Upper lobe of right lung (tissue), 1 donor: ENCODE data around the gene CYB561D2. TPM values are rescaled to one million over a fixed set of nuclear protein-coding genes. Genes with fewer than 3 reads are reported as not detected.

Experiments used
- ATAC-seq: fragments of 200-7000 bp; cut with Tn5 transposase; one replicate; pipeline ENCODE4 v1.9.1; 2020; ENCODE audit warnings: mild to moderate bottlenecking, moderate library complexity
- DNase-seq: peaks from one replicate; pipeline ENCODE4 v3.0.0-alpha.2; 2020
- H3K27ac ChIP-seq: fragments of 200-600 bp; one replicate; pipeline ENCODE4 v1.8.0; 2022
- H3K27me3 ChIP-seq: fragments of 200-600 bp; one replicate; pipeline ENCODE4 v1.8.0; 2022; ENCODE audit warnings: mild to moderate bottlenecking
- H3K36me3 ChIP-seq: fragments of 200-600 bp; one replicate; pipeline ENCODE4 v1.8.0; 2022
- H3K4me1 ChIP-seq: fragments of 200-600 bp; one replicate; pipeline ENCODE4 v1.8.0; 2022
- H3K4me3 ChIP-seq: fragments of 200-600 bp; one replicate; pipeline ENCODE4 v1.8.0; 2022; ENCODE audit warnings: mild to moderate bottlenecking
- H3K9me3 ChIP-seq: fragments of 200-600 bp; one replicate; pipeline ENCODE4 v1.8.0; 2022
- CTCF ChIP-seq: fragments of 200-600 bp; IDR thresholded peaks from one replicate; pipeline ENCODE4 v1.8.0; 2022; ENCODE audit warnings: antibody characterized with exemption
- intact Hi-C: fragments of 100-400 bp; cut with DNase I; formaldehyde crosslinking; loops from one replicate; pipeline ENCODE4 v1.11.0; 2022
- total RNA-seq: library from RNA; stranded (reverse); fragmentation: NEBNext Ultra II Directional; extraction: Animal tissue kit (Norgen Biotek cat#: 25700); gene quantifications from one replicate; pipeline ENCODE4 v1.2.1, GENCODE V29; 2021
- donor health status: DM: no; HTN: yes; CAD: no; lungs with severe emphysema.

Gene CYB561D2
- total RNA-seq, 1 donor from 2014 or later = 23.9 TPM

DNA sequence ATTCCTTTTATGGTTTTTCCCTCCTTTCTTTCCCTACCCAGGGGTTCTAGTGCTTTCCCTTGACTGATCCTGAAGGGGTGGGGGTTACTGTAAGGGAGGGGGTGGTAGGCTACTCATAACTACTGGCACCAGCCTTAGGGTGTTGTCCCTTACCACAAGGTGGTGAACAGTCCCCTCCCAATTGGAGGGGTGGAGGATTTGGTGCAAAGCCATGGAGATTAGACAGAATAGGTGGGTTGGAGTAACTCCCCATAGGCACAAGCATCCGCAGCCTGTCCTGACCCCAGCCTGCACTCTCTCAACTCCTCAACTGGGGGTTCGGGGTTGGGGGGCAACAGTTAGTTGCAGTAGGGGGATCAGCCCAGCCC lies 25.6 kb upstream of the CYB561D2 start:
- ATAC-seq = no peak
- no peak for DNase-seq
- H3K4me3 ChIP-seq = no peak overlapping the region
- no peak for TF ChIP-seq CTCF
- intact Hi-C loops = no loop called here
- peaks cover 48% of the 10 kb centered on the region for H3K4me1 ChIP-seq
- H3K27ac ChIP-seq = peak overlapping the region; percentile 98
- H3K36me3 ChIP-seq = peaks cover 24% of the 10 kb centered on the region
- H3K9me3 ChIP-seq = no peaks in the 10 kb centered on the region
- H3K27me3 ChIP-seq = no peaks in the 10 kb centered on the region

DNA sequence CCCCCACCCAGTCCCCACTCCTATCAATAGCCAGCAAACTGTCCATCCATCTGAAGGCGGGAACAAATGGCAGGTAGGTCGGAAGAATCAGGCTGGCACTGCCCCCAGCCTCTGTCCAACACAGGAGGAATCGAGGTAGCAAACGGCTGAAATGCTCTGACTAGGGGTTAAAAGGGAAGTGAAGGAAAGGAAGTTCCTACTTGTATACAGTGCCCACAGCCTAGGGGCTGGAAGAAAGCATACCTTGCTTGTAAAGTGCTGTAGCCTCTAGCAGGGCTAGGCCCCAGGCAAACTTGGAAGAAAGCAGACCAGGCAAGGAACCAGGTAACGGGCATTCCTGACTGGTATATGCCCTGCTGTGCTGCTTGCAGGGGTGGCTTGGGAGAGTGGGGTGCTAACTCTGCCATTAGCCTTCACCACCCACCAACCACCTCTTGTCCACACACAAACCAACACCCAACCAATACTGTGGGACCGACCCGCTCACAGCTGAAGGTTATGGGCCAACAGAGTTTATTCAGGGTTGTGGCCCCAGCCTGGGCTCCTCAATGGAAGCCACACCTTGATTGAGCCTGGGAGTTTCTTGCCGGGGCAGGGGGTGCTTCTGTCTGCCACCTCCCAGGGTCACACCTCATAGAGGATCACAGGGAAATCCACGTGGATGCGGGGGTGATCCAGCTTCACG lies 25.0 kb upstream of the CYB561D2 start:
- intact Hi-C loops = no loop called here
- Histone ChIP-seq H3K4me3 (no peak overlapping the region), H3K9me3 (no peaks in the 10 kb centered on the region), H3K36me3 (peaks cover 30% of the 10 kb centered on the region), H3K27me3 (no peaks in the 10 kb centered on the region), H3K4me1 (peaks cover 43% of the 10 kb centered on the region), H3K27ac (no peak overlapping the region)
- DNase-seq (no peak), ATAC-seq (no peak)
- TF ChIP-seq CTCF = no peak

GRCh38 chr3:50326182-50326541 lies 24.5 kb upstream of the CYB561D2 start:
- no peak for ATAC-seq
- Histone ChIP-seq H3K27ac (no peak overlapping the region), H3K9me3 (no peaks in the 10 kb centered on the region), H3K4me1 (peaks cover 43% of the 10 kb centered on the region), H3K4me3 (no peak overlapping the region), H3K36me3 (peaks cover 35% of the 10 kb centered on the region), H3K27me3 (no peaks in the 10 kb centered on the region)
- intact Hi-C loops = no loop called here
- DNase-seq = no peak
- TF ChIP-seq CTCF = no peak

GRCh38 chr3:50327129-50327528 lies 23.5 kb upstream of the CYB561D2 start:
- peak overlapping the region; percentile 89 for H3K27ac ChIP-seq
- TF ChIP-seq CTCF = no peak
- peaks cover 40% of the 10 kb centered on the region for H3K4me1 ChIP-seq
- intact Hi-C loops = no loop called here
- no peaks in the 10 kb centered on the region for H3K27me3 ChIP-seq
- H3K9me3 ChIP-seq = no peaks in the 10 kb centered on the region
- DNase-seq (no peak), ATAC-seq (no peak)
- peaks cover 42% of the 10 kb centered on the region for H3K36me3 ChIP-seq
- peak overlapping the region; percentile 99 for H3K4me3 ChIP-seq

DNA sequence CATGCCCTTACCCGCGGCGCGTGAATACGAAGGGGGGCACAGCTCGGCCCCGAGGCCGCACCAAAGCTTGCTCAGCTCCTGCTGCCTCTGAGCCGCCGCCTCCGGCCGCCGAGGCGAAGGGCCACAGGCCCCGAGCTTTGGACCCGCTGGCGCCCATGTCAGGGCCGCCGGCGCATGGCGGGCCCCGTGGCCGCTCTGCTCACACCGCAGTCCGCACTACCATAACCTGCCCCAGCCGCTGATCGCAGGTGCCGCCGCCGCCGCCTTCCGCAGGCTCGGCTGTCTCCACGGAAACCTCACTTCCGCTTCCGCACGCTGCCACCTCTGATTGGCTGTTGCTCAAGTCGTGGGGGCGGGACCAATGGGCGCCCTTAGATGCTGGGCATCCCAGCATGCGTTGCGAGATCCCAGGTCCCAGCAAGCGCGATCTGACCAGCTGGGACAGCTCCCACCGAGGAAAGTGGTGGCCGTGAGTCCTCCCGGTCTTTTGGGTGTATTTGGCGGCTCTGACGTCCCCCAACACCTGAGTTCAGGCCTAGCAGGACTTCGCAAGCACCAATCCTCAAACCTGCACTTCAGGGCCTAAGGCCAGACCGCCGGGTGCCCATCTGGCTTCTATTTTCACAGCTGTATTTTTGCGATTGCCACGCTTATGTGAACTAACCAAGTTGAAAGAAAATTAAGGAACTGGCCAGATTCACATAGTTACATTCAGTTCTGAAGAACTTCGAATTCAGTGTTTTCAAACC lies 22.5 kb upstream of the CYB561D2 start, which contains the start of gene TUSC2:
Gene TUSC2, minus strand, starts transcription at position 281 of the 749 bp plus-strand sequence. Its CDS starts 124 bp downstream, at position 157.
- DNase-seq (peak; percentile 98), ATAC-seq (peak; percentile 93)
- H3K4me1 ChIP-seq = peaks cover 31% of the 10 kb centered on the region
- intact Hi-C loops = no loop called here
- H3K36me3 ChIP-seq = peaks cover 42% of the 10 kb centered on the region
- H3K27me3 ChIP-seq = no peaks in the 10 kb centered on the region
- no peak for TF ChIP-seq CTCF
- no peaks in the 10 kb centered on the region for H3K9me3 ChIP-seq
- H3K4me3 ChIP-seq = peak within 1 kb of the TSS; percentile 99
- H3K27ac ChIP-seq = peak within 1 kb of the TSS; percentile 89
